Putamen (tissue), 1 donor: ENCODE measurements around the gene SLC9A7.

Source experiments
- DNase-seq: peaks from one replicate; pipeline ENCODE4 v3.0.0-alpha.2; 2016; ENCODE audit warnings: low spot score

Gene SLC9A7

DNA sequence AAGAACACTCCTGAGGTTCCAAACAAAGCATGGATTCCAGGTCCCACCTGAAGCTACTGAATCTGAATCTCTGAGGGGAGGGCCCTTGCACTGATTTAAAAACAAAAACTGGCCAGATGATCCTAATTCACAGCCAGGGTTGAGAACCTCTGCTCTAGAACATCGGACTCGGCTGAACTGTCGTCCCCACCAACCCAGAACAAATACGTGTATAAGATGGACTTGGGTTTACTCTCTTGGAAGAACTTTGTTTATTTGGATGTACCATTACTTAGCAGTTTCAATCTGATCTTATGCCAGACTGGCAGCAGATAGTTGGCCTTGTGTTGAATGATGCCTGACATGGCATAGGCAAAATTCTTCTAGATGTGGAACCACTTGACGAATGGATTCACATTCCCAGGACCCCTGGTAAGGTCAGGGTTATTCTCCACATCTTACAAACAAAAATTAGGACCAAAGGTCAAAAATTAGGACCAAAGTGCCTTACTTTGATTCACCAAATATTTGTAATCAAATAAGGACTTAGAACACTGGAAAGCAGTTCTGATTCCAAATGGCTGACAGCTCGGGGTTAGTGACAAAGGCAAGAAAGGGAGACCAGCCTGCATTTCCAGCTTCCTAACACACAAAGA lies 156.3 kb downstream of the SLC9A7 start:
- no peak for DNase-seq

DNA sequence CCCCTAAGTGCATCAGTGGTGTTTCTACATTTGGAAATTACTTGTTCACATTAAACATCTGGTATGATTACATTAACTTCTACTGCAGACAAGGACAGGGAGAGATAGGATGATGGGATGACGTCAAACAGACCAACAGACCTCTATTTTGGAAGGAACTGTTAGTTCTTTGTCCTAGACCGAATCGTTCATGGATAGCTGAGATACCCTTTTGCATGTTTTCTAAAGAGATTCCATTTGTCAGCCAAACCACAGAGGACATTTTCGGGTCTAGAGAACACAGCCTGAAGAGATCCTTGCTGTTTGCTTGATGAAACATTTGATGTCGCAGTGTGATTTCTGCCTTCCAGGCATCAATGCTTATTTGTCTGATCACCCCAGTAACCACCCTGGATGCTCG lies 157.6 kb downstream of the SLC9A7 start:
- DNase-seq = no peak

DNA sequence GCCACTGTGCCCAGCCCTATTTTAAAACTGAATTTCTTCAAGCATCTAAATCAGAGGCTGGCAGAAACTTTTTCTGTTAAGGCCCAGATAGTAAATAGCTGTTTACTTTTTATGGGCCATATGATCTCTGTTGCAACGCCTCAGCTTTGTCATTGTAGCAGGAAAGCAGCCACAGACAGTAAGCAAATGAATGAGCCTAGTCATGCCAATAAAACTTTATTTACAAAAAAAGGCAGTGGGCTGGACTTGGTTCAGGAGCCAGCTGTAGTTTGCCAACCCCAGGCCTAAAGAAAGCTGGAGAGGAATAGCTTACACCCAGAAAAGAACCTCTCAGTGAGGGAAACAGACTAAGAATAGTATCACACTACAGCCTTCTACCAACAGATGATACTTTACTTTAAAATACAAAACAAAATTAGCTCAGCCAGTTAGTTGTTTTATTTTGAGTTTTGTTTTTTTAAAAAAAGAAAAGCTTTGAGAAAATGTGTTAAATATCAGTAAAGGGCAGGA lies 159.8 kb downstream of the SLC9A7 start:
- DNase-seq = no peak

DNA sequence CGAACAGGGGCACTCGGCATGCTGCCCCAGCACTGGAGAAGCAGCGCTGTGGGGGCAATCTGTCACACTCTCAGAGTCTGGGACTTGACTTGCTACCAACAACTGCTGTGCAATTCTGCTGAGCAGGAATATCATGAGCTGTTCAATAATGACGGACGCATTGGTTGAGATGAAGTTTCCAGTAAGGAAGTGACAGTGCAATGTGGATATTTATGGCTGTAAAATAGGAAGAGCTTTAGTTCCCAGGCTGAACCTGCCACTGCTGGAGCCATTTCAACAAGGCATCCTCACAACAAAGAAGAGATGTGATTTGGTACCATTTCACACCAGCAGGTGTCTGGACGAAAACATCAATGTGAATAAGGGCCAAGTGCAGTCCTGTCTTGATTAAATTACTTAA lies 161.1 kb downstream of the SLC9A7 start:
- DNase-seq = no peak

DNA sequence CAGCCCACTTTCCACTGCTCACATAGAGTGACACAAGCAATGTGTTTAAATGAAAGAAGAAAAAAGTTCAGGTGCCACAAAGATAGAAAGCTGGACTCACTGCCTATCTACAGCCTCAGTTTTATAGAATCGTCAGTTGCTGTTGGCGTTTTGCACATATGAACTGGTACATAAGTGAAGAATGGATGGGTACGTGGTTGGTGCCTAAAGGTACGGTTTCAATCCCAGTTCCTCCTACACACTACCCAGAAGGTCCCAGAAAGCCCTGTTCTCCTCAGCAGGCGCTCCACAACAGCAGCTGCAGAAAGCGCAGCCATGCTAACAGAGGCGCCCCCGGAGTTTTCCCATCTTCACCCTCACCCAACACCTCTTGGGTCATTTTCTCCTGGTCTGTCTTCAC lies 161.7 kb downstream of the SLC9A7 start:
- no peak for DNase-seq

DNA sequence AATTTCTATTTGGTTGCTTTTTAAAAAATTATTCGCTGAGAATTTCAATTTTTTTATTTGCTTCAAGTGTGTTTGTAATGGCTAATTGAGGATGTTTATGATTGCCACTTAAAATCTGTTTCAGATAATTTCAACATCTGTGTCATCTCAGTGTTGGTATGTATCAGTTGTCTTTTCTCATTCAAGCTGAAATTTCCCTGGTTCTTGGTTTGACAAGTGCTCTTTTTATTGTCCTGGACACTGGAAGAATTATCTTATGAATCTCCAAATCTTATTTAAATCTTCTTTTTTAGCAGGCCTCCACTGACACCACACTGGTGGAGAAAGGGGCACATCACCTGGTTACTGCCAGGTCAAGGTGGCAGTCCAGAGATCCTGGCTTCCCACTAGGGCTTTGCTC lies 163.8 kb downstream of the SLC9A7 start:
- DNase-seq = no peak

DNA sequence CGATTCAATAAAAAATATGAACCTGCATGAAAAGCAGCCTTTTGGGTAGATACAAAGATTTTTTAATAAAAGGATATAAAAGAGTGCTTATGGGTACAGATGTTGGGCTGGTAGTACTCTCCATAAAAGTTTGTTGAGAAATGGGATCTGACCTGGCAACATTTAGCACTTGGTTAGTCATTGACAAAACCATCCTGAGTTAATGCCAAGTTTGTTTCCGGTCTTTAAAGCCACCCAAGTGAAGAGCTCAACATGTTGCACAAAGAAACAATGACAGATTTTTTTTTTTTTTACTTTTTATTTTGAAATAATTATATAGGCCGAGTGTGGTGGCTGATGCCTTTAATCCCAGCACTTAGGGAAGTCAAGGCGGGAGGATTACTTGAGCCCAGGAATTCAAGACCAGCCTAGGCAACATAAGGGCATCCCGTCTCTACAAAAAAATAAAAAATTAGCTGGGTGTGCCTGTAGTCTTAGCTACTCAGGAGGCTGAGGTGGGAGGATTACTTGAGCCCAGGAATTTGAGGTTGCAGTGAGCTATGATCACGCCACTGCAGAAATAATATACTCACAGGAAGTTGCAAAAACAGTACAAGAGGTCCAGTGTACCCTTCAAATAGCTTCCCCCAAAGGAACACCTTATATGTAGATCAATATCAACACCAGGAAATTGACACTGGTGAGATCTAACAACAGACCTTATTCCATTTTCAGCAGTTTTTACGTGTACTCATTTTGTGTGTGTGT lies 168.8 kb downstream of the SLC9A7 start:
- no peak for DNase-seq

DNA sequence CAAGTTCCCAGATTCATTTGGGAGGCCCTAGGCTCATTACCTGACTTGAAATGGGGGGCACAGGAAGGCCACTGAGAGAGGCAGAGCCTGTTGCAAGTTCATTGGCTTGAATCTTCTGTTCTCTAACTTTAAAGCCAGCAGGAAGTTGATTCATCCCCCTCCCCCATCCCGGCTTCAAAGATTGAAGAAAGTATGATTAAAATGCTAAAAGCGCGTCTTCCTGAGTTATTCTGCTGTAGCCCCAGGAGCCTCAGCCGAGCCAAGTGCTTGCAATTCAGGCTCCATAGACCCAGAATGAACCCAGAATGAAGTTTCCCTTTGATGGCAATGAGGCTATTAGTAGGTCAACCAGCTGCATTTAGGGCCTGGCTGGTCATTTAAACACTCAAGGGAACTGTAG lies 170.7 kb downstream of the SLC9A7 start:
- no peak for DNase-seq

DNA sequence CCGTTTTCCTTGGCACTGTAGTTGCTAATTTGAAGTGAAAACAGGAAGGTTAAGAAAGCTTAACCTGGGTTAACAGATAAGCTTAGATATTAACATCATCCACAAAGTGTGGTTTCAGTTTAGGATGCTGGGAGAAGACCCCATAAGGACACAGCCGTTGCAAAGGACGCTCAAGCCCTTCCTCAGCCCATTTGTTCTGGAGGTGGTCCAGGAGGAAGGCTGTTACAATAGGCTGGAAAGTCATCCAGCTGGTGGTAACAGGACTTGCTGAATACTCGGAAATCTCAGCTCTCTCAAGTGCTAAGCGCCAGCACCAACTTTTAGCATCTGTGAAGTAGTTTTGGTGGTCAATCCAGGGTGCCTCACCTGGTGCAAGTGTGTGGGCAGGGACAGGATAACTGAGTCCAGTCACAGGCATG lies 171.2 kb downstream of the SLC9A7 start:
- DNase-seq = no peak

DNA sequence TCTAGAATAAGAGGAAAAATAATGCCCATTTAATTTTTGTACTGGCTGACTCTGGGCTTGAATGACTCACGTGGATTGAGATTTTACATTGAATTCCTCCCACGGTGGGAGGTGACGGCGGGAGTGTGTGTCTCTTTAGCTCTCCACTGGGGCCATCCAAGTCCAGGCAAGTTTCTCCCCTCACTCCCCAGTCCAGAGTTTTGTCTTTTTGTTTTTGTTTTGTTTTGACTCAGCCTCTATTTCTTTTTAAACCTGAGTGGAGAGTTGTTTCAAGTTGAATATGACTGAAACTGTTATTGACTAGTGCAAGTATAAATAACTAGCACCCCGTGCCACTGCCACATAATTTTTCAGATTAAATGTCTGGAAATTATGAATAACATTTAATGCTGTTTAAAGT lies 171.8 kb downstream of the SLC9A7 start:
- no peak for DNase-seq

DNA sequence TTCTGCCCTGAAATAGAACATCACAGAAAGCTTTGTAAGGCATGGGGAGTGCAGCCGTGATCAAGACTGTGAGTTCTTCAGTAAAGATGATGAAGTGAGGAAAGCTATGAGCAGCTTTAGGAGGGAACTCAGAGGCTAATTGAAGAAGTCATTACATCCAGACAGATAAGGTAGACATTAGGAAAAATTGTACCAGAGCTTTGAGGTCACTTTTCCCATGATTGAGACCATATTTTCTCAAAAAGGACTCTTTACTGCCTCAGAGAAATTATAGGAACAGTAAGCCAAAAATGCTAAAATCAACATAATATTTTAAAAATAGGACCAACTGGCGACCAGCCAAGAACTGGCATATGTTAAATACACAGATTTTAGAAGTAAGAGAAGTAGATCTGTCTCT lies 174.2 kb downstream of the SLC9A7 start:
- DNase-seq = no peak

DNA sequence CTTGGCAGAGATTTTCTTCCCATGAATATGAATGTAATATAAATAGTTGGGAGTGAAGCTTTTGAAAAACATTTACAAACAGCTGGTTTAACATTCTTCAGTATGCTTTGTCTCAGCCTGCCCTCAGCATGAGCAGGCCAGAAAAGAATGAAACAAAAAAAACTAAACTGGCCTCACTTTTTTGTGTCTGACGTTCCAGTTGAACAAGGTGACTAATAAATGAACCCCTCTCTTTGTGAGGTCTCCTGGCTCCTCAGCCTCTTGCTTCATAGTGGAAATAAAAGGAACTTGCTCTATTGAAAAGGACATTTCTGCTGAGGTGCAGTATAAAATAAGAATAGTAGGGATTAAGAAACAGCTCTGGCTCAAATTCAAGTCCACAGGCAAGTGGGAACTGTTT lies 176.0 kb downstream of the SLC9A7 start:
- no peak for DNase-seq

DNA sequence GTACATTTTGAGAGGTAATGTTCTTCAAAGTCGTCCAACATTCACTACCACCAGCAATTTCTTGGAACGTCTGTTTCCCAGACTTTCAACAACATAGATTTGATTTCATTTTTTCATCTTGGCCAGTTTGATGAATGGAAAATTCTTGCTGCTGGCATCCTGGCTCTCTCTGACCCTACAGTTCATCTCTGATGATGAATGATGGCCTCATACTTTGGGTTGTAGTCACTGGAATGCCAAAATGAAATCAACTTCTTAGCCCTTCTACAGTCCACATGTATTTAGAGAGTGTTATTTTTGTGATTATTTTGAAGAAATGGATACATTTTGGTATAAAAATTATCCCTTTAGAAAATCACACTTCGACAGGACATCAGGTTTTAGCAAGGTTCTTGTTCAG lies 176.6 kb downstream of the SLC9A7 start:
- no peak for DNase-seq

DNA sequence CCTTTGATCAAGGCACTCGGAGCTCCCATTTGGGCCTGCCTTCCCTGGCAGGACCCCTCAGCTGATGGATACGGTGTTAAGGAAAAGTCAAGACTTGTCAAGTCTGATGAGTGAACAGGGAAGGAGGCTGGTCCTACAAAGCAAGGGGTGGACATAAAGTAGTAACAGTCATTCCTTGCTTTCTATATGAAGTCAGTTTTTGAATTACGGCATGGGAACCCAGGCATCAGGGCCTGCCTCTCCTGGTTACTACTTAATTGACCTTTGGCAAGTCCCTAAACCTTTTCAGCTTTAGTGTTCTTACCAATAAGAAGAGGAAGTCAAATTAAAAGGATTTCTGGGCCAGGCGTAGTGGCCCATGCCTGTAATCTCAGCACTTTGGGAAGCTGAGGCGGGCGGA lies 178.3 kb downstream of the SLC9A7 start:
- no peak for DNase-seq

DNA sequence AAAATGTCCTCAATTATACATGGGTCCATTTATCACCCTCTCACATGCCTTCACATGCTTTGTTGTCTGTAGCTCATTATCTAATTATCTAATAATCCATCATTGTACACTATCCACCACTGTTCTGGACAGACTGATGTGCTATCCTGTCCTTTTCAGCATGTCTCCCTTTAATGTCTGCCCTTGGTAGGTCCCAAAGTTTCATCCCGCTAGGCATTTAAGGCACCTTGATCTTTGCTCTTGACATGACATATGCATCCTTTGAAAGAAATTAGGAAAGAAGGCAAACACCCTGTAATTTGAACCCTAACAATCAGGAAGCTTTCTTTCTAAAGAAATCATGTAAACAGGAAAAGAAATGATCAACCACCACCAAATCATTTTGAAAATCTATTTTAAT lies 179.7 kb downstream of the SLC9A7 start:
- DNase-seq = no peak

DNA sequence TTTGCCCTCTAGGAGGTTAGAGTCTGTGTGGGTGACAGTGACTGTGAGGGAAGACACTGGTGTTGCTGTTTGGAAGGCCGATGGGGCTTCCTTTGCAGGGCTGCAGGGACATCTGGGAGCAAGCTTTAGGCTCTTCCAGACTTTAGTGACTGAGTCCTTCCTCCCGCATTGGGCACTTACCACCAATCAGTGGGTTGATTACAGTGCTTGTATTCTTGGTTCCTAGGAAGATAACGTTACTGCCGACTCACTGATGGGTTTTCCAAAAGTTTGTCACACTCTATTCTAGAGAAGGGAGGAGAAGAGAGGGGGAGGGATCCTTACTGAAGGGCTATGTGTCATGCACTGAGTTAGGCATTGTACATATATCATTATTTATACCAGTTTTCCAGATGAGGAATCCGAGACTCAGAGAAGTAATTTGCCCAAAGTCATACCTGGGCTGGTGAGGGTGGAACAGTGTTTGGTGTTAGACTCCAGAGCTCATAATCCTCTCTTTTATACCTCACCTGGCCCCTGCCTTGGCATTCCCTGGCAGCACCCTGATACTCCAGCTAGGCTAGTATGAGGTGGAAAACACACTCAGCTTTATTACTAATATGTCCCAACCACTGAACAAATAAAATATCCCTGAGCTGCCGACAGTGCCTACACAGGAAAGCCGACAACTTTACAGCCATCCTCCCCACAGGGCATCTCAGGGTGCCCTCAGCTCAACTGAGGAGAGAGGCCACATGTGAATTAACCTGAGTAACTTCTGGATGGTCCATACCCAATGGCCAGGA lies 181.5 kb downstream of the SLC9A7 start:
- no peak for DNase-seq

DNA sequence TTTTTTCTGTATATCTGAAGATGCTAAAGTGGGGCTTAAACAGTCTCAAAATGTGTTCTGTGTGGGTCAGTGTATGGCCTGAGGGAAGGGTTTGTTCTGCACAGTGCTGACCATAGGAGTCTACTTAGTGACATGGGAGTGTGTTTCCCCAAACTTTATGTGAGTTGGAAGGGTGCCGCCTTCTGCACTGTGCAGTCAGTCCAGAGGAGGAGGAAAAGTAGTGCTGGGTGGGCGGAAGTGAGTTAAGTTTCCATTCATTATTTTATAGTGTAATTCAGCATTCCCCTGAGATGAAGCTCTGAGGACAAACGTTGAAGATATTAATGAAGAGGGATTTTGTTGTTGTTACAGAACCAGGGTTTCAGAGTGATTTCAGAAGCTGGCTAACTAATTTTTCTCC lies 182.5 kb downstream of the SLC9A7 start:
- DNase-seq = no peak

DNA sequence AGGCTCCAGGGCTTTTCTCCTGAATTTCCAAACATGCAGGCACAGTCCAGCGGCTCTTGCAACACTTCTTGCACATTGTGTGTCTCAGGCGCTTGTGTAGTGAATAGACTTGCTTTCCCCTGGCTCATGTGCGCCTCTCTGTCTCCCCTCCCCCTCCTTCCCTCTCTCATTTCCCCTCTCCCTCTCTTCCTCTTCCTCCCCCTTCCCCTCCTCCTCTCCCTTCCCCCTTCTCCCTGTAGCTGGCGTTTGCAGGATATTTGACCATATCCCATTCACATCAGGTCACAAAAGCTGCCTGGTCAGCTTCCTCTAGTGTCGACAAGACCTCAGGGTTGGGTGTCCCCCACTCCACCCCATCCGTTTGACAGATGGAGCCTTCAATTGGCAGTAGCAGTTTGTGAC lies 182.9 kb downstream of the SLC9A7 start:
- no peak for DNase-seq

DNA sequence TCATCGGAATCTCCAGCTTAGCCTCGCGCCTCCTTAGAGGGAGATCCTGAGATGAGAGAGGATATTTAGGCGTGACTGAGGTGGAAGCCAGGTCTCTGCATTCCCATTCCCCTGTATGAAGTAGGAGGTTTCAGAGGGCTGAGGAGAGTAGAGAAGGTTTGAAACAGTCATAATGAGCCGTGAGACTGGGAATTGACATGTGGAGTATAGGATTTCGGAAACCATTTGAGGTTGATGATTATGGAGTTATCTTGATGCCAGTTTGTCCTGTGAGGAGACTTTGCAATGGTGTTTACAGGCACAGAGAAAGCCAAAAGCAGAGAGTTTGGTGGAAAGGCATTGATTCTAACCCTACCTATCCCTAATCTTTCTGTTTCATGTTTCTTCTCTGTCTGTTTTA lies 183.3 kb downstream of the SLC9A7 start:
- no peak for DNase-seq

DNA sequence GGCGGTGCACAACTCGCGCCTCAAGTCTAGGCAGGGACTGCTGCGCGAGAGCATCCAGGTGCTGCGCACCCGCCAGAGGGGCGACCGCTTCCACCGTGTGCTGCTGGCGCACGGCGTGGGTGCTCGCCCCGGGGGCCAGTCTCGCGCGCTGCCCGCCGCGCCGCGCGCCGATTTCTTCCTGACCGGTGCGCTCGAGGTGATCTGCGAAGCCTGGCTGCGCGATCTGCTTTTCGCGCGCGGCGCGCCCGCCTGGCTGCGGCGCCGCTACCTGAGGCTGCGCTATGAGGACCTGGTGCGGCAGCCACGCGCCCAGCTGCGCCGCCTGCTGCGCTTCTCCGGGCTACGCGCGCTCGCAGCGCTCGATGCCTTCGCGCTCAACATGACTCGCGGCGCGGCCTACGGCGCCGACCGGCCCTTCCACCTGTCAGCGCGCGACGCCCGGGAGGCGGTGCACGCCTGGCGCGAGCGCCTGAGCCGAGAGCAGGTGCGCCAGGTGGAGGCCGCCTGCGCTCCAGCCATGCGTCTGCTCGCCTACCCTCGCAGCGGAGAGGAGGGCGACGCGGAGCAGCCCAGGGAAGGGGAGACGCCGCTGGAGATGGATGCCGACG lies 184.0 kb downstream of the SLC9A7 start:
- no peak for DNase-seq

DNA sequence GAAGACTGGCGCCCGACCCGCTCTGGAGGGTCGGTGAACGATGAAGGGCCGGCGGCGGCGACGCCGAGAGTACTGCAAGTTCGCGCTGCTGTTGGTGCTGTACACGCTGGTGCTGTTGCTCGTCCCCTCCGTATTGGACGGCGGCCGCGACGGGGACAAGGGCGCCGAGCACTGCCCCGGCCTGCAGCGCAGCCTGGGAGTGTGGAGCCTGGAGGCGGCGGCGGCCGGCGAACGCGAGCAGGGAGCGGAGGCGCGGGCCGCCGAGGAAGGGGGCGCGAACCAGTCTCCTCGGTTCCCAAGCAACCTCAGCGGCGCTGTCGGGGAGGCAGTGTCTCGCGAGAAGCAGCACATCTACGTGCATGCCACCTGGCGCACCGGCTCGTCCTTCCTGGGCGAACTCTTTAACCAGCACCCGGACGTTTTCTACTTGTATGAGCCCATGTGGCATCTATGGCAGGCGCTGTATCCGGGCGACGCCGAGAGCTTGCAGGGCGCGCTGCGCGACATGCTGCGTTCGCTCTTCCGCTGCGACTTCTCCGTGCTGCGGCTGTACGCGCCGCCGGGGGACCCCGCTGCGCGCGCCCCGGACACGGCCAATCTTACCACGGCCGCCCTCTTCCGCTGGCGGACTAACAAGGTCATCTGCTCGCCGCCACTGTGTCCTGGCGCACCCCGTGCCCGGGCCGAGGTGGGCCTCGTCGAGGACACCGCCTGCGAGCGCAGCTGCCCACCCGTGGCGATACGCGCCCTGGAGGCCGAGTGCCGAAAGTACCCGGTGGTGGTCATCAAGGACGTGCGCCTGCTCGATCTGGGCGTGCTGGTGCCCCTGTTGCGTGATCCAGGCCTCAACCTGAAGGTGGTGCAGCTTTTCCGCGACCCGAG lies 184.8 kb downstream of the SLC9A7 start:
- DNase-seq = no peak
